Islet precursor cell (in vitro differentiated cells): ENCODE results near the gene FNDC11.
"Not testable (repeated sequence)": the region's sequence is repeated elsewhere in the genome, so short reads cannot be mapped to it uniquely, and the experiment has no call there.

Experiments
- DNase-seq: peaks from one replicate; pipeline ENCODE4 v3.0.0-alpha.2; 2018

The FNDC11 gene

DNA sequence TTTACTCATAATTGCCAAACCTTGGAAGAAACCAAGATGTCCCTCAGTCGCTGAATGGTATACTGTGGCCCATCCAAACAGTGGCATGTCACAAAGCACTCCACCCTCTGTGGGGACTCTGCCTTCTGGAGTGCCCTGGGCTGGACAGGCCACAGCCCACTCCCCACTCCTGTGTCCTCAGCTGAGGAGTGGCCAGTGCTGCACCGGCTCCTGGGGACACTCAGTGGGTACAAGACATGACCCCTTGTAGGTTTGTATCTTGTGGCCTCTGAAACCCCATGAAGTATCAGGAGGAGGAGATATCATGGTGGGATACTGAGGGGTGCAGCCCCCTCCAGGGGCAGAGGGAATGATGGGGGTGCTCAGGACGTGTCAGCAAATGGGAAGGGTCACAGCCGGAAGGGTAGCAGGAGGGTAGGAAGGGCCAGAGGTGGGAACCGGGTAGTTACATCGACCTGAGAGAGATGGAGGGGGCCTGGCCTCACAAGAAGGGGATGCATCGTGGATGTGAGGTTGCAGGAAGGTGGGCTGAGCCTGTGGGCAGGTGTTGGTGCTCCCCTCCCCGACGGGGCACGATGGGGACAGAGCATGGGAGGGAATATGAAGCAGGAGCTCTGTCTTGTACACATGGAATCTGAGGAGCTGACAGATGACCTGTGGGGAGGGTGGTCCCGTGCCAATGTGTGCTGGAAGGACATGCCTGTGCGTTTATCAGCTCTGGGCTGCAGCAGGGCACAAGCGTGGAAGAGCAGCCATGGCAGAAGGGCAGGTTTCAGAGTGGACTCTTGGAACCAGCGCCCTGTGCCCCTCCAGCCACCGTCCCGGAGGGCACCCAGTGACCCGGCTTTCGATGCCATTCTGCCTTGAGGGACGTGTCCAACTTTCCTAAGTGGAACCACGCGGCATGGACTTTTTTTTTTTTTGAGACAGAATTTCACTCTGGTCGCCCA lies 31.9 kb downstream of the FNDC11 start:
- no peak for DNase-seq

DNA sequence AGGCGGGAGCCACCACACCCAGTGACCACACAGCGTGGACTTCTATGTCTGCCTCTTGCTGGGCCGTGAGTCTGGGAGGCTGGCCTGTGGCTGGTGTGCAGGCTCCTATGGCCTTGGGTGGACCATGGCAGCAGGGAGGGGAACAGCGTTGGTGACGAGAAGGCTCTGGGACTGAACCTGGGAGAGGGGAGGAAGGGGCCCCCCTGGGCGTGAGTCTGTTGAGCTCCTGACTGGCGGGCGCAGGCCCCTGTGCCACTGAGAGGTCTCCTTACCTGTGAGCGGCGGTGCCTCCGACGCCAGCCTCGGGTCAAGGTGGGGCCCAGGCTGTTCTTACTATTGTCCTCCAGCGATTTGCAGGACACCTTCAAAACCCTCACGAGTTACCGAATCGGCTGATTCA lies 32.8 kb downstream of the FNDC11 start:
- no peak for DNase-seq

DNA sequence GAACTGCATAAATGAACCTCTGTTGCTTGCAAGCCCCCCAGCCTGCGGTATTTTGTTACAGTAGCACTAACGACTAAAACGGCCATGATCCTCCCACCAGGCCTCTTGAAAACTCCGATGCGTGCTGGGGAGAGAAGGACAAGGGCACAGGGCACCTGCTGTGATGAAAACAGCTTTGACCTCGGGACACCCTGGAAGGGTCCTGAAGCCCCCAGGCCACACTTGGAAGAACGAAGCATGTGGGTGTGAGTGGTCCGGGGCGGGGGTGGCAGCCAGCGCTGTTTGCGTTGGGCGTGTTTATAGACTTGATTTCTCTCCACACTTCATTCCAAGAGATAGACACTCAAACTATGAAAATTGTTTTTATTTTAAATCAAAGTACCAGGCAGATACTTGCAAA lies 33.3 kb downstream of the FNDC11 start:
- no peak for DNase-seq

DNA sequence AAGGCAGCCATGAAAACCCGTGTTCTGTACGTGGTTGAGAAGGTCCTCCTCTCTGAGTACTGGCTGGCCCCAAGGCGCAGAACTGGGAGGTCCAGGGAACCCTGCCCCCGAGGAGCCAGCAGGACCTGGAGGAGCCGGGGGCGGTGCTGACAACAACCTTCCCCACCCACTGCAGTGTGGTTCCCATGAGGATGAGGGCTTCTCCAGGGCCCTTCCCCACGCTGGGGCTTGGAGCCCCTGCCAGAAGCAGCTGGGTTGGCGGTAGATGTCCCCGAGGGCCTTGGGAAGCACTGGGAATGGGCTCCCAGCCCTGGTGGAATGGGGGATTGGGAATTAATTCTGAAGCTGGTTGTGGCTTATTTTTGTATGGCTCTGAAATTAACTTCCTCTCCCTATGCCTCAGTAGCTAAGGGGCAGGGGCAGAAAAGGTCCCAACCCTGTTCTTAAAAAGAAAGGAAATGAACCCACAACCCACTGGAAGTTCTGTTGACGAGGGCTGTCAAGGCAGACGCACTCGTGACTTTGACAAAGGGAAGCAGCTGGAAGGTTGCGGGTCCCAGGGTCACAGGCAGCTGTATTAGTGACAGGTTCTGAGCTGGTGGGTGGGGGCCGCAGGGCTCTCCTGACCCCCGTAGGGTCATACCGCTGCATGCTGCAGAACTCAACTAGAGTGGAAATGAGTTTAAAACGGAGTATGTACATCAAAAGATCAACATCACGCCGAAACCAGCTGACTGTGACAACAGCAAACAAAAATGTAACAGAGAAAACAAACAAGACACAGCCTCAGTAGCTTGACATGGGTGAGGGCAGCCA lies 34.0 kb downstream of the FNDC11 start:
- no peak for DNase-seq

DNA sequence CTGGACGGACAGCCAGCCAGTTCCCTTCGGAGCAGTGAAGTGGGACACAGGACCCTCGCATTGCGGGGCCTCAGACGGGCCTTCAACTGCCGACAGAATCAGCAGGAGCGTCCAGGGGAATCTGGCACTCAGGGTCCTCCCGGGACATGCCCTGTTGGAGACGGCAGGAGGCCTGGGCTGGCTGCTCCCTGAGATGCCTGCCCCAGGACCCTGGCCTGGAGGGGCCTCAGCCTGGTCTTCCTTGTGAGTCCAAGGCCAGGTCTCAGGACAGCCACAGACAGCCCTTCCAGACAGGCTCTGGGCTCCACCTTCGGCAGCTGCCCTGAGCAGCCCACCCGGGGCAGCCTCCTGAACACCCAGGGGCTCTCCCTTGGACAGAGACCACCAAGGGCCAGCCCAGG lies 34.7 kb downstream of the FNDC11 start:
- no peak for DNase-seq

DNA sequence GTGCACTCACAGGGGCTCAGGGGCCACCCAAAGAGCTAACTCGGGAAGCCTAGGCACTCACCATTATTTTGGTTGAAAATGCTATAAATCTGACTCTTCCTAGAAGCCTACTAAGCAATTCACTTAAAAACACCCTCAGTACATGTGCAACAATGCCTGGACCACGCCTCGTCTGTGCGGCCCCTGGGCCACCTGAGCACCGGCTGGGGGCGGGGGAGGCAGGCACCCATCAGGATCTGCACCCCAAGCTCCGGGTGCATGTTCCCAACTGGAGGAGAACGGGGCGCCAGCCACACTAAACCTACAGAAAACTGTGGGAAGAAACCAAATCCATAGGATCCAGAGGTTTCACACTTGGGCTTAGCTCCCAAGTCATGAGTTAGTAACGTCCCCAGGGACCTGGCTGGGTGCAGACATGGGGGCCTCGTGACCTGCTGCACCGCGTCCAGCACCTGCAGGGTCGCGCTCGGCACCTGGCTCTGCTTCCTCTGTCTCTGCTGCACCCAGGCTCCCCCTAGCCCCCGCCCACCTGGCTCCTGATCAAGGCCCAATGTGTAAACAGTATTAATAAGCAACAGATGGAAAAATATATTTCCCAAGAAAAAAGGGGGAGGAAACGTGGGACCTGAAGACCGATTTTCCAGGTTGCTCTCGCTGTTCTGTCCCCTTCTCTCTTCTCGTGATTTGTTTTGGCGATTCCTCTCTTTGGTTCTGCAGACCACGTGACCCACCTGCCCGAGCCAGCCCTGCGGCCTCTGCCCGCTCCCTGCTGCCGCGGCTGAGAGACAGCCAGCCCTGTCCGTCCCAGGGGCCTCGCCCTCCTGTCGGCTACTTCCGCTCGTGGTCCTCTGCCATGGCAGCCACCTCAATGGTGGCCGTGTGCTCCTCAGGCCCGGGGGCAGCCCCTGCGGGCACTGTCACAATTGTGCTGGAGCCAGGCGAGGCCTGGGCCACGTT lies 35.6 kb downstream of the FNDC11 start:
- peak; percentile 43 for DNase-seq

DNA sequence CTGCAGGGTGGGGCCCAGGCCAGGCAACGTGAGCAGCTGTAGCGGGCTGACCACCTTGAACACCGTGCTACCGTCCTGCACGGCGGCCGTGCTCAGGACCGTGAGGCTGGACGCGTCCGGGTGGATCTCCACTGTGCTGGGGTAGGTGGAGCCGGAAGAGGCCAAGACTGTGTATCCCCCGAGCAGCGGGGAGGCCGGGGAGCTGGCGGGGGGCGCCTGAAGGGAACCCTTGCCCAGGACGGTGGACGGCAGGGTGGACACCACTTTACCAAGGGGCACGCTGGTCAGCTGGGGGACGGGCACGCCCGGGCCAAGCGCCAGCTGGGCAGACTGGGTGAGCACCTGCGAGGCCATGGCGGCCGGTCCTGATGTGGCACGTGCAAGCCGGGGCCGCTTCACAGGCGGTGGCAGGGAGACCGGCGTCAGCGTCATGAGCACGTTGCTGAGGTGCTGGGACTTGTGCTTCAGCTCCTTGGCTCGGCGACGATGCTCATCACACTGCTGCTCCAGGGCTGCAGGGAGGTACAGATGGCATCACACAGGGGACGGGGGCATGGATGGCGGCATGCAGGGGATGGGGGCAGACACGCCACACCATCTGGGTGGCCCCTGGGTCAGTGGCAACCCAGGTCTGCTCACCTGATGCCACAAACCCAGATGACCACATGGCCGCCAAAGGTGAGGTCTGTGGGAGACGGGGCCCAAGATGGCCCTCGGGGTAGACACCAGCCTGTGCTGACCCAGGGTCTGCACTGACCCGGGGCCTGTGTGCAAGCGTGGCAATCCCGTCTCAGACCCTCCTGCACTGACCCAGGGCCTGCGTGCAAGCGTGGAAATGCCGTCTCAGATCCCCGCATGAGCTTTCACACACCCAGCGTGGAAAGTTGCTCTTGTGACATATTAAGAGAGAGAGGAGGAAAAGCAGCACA lies 36.5 kb downstream of the FNDC11 start:
- DNase-seq, result peak; percentile 48

DNA sequence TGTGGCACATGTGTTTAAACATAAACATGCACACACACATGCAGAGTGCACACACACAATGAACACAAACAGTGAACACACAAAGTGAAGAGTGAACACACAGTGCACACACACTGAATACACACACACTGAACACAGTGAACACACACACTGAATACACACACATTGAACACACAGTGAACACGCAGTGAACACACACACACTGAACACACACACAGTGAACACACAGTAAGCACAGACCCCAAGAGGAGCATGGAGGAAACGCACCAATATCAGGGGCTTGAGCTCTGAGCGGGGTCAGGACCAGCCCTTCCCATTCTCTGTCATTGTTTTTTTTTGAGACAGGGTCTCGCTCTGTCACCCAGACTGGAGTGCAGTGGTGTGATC lies 37.2 kb downstream of the FNDC11 start:
- no peak for DNase-seq

DNA sequence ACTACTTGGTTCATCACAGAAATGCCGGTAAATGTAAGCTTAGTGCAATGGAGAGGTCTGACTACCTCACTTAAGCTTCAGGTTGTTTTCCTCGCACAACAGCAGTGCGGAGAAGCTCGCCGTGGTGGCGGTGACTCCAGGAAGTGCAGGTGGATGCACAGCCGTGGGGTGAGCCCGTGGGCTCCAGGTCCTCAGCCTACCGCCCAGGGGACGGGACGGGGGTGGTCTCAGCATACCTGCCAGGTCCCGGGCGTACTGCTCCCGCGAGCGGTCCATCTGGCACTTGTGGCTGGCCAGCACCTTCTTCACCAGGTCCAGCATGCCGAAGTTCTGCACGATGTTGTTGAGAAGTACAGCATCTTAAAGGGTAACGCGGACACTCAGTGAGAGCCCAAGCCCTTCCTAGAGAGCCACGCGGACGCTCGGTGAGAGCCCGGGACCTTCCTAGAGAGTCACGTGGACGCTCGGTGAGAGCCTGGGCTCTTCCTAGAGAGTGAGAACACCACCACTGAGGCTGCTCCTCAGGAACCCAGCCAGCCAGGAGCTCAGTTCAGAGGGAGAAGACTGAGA lies 37.9 kb downstream of the FNDC11 start:
- peak; percentile 38 for DNase-seq

DNA sequence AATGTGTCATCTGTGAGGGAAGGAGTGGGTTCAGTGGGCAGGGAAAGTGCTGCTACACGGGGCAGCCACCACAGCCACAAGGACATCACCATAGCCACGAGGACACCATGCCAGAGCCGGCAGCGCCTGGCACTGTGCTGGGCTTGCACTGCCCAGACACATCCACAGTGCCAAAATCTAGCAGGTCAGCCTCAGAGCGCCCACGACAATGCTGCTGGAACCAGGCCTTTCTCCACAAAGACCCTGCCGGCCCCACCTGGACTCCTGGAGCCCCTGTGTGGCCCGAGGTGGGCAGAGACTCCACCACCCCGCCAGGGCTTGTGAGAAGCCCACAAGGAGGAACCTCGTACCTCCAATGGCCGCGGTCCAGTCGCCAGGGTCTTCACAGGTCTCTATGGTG lies 38.7 kb downstream of the FNDC11 start:
- no peak for DNase-seq

DNA sequence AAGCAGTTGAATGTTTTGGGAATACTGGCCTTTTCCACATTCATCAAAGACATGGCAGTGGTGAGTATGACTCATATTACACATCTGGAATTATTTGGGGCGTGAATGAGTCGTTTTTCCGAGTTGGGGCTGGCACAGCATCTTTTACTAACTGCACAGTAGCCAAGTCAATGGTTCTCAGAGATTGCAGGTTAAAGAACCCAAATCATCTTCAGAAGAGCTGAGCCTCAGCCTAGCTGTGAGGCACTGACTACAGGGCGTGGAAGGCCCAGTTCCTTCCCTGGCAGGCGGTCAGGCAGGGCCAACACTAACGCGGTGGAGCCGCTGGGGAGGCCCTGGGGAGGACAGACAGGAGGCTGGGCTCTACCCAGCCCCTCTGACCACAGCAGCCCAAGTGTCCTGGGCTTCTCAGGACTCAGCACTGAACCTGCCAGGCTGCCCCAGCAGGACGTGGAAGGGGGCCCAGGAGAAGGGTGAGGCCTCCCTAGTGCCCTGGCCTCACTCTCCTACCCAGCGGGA lies 40.1 kb downstream of the FNDC11 start:
- peak; percentile 38 for DNase-seq

DNA sequence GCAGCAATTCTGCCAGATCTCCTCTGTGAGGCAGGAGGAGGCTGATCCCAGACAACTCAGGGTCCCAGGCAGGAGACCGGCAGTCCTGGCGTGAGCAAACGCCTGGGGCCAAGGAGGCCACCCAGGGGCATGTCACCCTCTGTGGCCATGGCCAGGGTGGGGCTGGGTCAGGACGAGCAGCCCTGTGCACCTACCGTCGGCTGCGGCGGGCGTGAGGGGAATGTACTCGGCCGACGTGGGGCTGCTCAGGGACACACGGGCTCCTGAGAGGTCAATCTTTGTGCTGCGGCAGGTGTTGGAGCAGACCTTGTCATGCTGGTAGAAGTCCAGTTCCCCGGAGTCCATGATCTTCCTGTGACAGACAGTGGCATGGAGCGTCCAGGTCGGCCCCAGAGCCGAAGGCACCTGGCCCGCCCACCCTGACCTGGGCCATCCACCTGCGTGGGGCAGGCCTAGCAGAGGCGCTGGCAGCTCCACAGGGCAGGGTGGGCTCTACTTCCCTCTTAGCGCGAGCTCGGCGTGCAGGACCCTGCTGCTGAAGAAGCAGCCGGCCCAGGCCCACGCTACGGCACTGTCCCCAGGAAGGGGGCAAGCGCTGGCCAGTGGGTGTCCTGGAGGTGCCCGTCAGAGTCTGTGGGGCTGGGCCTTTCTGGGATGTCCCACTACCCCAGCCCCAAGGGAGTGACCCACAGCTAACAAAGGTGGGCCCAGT lies 41.6 kb downstream of the FNDC11 start:
- peak; percentile 29 for DNase-seq

DNA sequence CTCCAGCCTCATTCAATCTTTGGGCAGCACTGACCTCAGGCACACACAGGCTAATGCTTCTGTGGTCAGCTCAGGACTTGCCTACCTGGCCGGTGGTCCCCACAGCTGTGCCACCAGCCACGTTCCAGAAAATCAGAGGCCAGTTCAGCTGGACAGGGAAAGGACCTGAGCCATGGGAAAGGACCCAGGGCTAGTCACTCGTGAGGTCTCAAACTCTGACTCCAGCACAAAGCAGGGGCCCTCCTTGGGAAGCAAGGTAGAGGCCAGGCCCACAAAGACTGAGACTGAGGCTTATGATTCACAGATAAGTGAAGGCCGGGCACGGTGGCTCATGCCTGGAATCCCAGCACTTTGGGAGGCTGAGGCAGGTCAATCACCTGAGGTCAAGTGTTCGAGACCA lies 42.5 kb downstream of the FNDC11 start:
- DNase-seq, result no peak

DNA sequence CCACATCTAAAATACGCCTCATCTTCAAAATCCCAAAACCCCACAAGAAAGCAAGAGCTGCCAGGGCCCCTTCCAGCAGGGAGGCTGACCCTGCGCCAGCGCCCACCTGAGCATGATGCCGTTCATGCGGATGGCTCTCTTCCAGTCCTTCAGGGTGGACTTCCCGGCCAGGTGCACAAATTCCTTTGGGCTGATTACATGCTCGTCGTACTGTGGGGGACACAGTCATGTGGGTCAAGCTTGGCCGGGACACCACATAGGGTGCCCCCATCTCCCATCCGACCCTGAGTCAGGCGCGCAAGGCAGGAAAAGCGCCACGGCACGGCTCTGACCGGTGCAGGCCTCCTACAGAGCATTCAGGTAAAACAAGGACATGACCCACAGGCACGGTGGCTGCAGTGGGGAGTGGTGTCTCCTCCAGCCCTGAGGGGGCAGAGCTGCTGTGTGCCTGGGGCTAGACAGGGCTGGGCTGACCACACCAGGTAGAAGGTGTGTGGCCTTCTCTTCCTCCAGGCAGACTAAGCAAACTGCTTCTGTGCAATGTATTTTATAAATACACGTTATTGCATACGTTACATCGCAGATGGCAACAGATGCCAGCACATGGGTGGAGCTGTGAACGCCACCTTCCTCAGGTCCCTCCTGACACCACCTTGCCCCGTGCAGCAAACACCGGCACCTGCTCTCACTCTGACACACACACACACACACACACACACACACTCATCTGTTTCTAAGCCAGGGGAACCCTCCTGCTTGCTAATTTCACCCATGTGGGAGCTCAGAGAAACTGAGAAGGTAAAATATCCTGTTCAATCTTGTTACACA lies 43.9 kb downstream of the FNDC11 start:
- no peak for DNase-seq

DNA sequence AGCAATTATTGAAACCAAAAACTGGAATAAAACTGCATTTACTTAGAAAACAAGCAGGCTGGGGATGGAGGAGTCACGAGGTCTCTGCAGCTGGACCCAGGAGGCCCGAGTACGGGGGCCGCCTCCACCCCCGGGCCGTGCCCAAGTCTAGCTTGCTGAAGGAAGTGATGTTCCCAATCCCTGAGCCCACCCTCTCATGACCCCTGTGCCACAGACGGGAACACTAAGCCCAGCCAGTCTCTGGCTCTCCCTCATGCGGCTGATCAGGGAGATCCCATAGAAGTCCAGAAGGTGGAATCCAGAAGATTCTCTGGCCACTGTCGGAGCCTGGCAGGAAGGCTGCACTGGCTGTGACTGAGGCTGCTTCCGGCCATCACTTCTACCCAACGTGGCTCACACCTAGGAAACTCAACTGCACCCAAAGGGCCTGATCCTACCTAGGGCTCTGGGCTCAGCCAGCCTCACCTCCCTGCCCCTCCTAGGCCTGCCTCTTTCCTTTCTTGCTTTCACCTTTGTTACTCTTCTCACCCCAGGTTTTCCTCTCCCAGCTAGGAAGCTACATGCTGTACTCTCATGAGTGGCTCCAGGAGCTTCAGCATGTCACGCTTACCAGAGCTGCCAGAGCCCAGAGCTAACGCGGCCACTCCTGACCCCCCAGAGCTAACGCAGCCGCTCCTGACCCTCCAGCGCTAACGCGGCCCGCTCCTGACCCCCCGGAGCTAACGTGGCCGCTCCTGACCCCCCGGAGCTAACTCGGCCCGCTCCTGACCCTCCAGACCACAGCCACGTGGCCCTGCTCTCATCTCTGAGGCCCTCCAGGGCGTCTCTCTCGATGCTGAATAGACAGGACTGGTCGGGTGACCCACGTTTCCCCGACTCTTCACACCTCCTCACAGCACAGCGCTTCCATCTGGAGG lies 44.8 kb downstream of the FNDC11 start:
- no peak for DNase-seq

DNA sequence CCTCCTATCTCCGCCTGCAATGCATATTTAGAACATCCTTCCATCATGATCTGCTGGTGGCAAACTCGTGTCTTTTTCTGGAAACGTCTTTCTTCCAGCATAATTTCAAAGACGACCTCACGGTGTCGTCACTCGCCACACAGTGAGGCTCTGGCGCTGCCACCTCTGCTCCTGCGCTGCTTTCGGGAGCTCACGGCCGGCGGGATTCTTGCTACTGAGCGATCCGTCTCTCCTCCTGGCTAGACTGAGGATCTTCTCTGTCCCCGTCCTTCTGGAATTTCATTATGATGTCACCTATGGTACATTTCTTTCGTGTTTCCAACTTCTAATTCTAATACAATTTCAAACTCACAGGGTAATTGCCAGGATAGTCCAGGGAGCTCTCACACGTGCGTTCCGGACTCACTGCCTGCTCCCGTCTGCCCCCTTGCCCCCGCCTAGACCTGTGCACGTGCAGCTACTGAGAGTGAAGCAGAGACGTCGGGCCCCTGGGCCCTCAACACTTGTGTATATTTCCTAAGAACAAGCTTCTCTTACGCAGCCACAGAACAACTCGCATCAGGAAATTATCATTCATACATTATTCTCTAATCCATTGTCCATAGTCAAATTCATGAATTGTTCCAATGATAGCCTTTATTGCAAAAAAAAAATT lies 45.6 kb downstream of the FNDC11 start:
- no peak for DNase-seq

DNA sequence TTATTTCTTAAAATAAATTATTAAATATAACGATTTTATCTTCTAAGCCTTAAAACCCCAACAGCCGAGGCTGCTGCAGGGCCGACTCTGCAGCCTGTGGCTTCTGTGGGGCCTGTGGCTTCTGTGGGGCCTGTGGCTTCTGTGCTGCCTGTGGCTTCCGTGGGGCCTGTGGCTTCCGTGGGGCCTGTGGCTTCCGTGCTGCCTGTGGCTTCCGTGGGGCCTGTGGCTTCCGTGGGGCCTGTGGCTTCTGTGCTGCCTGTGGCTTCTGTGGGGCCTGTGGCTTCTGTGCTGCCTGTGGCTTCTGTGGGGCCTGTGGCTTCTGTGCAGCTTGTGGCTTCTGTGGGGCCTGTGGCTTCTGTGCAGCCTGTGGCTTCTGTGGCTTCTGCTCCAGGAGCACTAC lies 47.7 kb downstream of the FNDC11 start:
- not testable (repeated sequence) for DNase-seq

DNA sequence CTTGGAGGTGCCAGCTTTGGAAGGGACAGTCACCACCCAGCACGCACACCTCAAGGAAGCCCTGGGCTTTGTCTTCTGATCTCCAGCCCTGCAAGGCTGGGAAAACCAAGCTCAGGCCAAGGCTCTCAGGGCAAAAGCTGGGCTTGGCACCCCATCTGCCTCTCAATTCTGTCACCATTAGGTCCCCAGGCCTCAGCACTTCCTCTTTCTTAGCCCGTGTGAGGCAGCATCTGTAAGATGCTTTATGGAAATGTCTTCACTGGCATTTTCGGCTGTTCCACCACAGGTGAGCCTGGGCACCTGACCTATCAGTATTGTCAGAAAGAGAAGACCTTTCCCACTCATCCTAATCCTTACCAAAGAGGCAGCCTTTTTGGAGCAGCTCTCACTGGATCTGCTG lies 48.4 kb downstream of the FNDC11 start:
- no peak for DNase-seq
